SW480 (cell line): Measurements from ENCODE around the gene RETSAT.

Experiments used
- DNase-seq: peaks from one replicate; pipeline ENCODE4 v3.0.0-alpha.2; 2016; ENCODE audit warnings: low spot score

The RETSAT gene

DNA sequence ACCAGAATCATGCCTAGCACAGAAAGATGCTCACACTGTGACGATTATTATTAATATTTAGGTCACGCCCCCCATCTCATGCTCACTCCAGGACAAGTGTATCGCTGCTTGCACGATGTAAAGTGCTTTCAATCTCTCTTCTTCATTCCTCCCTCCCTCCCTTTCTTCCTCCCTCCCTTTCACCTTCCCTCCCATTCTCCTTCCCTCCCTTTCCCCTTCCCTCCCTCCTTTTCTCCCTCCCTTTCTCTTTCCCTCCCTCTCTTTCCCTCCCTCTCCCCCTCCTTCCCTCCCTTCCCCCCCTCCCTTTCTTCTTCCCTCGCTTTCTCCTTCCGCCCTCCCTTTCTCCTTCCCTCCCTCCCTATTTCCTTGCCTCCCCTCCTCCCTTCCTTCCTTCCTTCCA lies 46.1 kb downstream of the RETSAT start:
- DNase-seq, result no peak

GRCh38 chr2:85307527-85307897 lies 46.8 kb downstream of the RETSAT start:
- DNase-seq, result no peak

DNA sequence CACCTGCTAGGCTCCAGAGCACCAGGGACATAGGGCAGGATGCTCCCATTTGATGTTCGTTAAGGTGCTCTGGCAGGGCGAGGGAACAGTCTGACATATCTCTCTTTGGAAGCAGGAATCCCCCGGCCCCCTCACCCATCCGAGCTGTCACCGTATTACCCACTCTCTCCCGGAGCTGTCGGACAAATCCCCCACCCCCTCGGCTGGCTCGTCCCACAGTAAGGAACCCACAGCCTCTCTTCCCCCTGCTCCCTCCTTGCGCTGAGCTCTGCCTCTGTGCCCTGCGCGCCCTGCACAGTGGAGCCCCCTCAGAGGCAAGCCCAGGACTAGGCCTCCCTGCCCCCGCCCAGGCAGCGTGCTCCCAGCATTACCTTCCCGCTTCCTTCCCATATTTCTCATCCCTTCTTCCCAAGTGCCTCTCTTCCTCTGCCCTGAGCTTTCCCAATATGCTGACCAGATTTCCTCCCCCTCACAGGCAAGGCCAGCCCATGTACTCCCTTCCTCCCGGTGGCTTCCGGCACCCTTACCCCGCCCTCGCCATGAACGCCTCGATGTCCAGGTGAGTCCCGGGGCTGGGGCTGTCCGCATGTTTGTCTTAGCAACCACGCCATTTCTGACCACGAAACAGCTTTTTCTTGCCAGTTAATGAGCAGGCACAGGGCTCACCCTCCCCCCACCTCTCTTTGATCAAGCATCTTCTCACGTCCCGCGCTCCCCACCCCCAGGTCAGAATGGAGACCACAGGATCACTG lies 50.4 kb downstream of the RETSAT start:
- peak; percentile 58 for DNase-seq

GRCh38 chr2:85302121-85302520 lies 52.2 kb downstream of the RETSAT start:
- DNase-seq, result no peak
